Measurements from ENCODE around the gene ELAVL3.
"Not testable (repeated sequence)": the region's sequence is repeated elsewhere in the genome, so short reads cannot be mapped to it uniquely, and the experiment has no call there.

ELAVL3 gene

DNA sequence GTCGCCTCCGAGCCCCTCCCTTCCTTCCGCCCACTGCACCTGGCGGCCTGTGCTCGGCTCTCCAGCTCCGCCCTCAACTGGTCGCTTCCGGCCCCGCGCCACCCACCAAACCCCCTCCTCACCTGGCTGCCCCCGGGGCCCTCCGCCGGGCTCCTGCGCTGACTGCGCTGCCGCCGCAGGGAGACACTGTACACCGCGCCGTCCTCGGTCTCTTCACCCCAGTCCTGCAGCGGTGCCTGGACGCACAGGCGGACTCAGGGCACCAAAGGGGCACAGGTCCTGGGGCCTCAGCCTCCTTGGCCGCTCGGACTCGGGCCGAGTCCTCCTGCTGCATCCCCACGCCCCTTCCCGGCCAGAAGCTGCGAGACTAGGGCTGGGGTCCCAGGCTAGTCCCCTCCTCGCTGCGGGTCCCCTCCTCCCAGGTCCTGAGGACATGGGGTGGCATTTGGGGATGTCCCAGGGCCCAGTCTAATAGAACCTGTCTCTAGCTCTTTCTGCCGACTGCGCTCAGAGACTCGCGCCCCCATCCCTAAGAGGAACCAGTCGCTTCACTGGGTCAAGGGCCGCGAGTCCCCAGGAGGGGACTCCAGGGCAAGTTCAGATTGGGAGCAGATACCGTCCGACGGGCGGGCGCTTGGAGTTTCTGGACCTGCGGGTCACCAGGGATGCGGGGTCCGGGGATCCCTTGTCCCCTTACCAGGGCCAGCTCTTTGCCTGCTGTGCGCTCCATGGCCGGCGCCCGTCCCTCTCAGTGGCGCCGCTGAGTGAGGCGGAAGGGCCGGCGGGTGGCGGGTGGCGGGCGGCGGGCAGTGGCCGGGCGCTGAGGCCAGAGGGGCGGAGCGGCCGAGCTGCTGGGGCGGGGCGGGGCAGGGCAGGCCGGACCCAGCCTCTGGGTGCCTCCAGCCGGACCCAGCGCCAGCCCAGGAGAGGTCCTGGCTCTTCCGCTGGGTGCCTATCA is 62.0 kb downstream of the ELAVL3 start, which contains the start of gene RGL3:
Gene RGL3, minus strand, starts transcription at position 766 of the 958 bp plus-strand sequence. Its CDS starts 36 bp downstream, at position 730.
- peaks cover 84% of the 10 kb centered on the region for H3K27me3 Mint-ChIP-seq
- no peak within 1 kb of the TSS for H3K27ac Mint-ChIP-seq
- peak within 1 kb of the TSS in 1 of 2 donors; percentile 62 for H3K4me3 Mint-ChIP-seq
- H3K9me3 Mint-ChIP-seq, result no peaks in the 10 kb centered on the region
- H3K4me1 Mint-ChIP-seq, result peaks cover 52% of the 10 kb centered on the region
- no peak for DNase-seq
- no peak for ATAC-seq

GRCh38 chr19:11418094-11418548 is 62.7 kb downstream of the ELAVL3 start:
- Mint-ChIP-seq H3K4me1 (peaks cover 45% of the 10 kb centered on the region), H3K27me3 (peaks cover 76% of the 10 kb centered on the region), H3K9me3 (no peaks in the 10 kb centered on the region), H3K27ac (no peak overlapping the region), H3K4me3 (no peak overlapping the region)
- ATAC-seq (no peak), DNase-seq (no peak)

DNA sequence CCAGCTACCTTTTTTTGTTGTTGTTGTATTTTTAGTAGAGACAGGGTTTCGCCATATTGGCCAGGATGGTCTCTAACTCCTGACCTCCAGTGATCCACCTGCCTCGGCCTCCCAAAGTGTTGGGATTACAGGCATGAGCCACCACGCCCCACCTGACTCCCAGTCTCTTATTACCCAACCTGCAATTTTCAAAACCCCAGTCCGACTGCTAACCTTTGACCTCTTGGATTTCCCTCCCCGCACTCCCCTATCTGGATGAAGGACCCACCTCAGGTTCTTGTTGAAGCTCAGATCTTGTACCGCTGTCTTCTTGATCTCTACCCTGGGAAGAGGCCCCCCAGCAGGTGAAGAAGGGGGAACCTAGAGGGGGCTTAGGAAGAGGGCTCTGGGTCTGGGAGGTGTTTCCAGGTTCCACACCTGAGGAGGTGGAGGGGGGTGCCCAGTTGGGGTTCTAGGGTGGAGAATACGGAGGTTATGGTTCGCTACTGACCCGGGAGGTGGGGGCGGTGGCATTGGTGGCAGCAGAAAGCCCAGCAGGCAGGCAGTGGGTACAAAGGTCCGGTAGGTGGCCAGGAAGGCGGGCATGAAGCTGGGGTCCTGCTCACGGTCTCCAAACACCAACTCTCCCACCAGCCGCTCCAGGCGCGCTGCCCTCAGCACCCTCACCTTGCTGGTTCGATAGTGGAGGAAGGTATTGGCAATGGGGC is 64.3 kb downstream of the ELAVL3 start:
- H3K27ac Mint-ChIP-seq, result no peak overlapping the region
- peaks cover 29% of the 10 kb centered on the region for H3K4me1 Mint-ChIP-seq
- peaks cover 60% of the 10 kb centered on the region for H3K27me3 Mint-ChIP-seq
- ATAC-seq, result no peak
- no peak for DNase-seq
- H3K9me3 Mint-ChIP-seq, result no peaks in the 10 kb centered on the region
- no peak overlapping the region for H3K4me3 Mint-ChIP-seq

- Mint-ChIP-seq H3K4me1 (peaks cover 14% of the 10 kb centered on the region), H3K27me3 (peaks cover 41% of the 10 kb centered on the region), H3K9me3 (no peaks in the 10 kb centered on the region), H3K27ac (no peak overlapping the region), H3K4me3 (no peak overlapping the region)
- DNase-seq (no peak), ATAC-seq (no peak)
These were observed 66.3 kb downstream of the ELAVL3 start for GRCh38 chr19:11414544-11414943.

DNA sequence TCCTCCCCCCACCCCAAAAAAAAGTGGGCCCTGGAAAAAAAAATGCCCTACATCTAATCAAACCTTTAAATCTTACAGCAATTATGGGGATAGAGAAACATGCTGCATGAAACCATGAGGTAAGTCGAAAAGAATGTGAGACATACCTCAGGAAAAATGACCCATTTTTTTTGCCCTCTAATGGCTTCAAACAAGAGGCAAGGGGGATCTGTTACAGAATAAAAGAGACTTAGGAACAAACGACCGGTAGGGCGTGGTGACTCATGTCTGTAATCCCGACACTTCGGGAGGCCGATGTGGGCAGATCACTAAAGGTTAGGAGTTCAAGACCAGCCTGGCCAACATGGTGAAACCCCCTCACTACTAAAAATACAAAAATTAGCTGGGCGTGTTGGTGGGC is 70.2 kb downstream of the ELAVL3 start:
- H3K4me3 Mint-ChIP-seq, result no peak overlapping the region
- H3K4me1 Mint-ChIP-seq, result peaks cover 6% of the 10 kb centered on the region
- ATAC-seq (no peak), DNase-seq (no peak)
- H3K27me3 Mint-ChIP-seq, result peaks cover 35% of the 10 kb centered on the region
- no peak overlapping the region for H3K27ac Mint-ChIP-seq
- H3K9me3 Mint-ChIP-seq, result no peaks in the 10 kb centered on the region

DNA sequence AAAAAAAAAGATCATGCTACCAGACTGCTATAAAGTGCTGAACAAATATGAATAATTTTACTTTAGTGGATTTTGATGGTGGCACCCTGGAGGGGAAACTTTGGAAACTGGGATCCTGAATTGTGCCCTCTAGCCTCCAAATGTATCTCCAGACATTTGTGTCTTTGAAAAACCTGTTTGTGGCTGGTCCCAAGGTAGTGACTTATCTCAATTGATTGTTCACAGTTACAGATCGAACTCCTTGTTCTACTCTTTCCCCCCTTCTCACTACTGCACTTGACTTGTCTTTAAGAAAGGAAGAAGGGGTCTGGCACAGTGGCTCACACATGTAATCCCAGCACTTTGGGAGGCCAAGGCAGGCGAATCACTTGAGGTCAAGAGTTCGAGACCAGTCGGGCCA is 72.3 kb downstream of the ELAVL3 start:
- no peak overlapping the region for H3K27ac Mint-ChIP-seq
- H3K27me3 Mint-ChIP-seq, result peaks cover 32% of the 10 kb centered on the region
- DNase-seq (no peak), ATAC-seq (no peak)
- H3K4me3 Mint-ChIP-seq, result no peak overlapping the region
- H3K9me3 Mint-ChIP-seq, result no peaks in the 10 kb centered on the region
- H3K4me1 Mint-ChIP-seq, result peaks cover 6% of the 10 kb centered on the region

- not testable (repeated sequence) for H3K9me3 Mint-ChIP-seq, H3K27ac Mint-ChIP-seq, H3K4me3 Mint-ChIP-seq, ATAC-seq, DNase-seq, H3K4me1 Mint-ChIP-seq
- H3K27me3 Mint-ChIP-seq, result peaks cover 32% of the 10 kb centered on the region
These were observed 74.1 kb downstream of the ELAVL3 start for GRCh38 chr19:11406703-11407236.

DNA sequence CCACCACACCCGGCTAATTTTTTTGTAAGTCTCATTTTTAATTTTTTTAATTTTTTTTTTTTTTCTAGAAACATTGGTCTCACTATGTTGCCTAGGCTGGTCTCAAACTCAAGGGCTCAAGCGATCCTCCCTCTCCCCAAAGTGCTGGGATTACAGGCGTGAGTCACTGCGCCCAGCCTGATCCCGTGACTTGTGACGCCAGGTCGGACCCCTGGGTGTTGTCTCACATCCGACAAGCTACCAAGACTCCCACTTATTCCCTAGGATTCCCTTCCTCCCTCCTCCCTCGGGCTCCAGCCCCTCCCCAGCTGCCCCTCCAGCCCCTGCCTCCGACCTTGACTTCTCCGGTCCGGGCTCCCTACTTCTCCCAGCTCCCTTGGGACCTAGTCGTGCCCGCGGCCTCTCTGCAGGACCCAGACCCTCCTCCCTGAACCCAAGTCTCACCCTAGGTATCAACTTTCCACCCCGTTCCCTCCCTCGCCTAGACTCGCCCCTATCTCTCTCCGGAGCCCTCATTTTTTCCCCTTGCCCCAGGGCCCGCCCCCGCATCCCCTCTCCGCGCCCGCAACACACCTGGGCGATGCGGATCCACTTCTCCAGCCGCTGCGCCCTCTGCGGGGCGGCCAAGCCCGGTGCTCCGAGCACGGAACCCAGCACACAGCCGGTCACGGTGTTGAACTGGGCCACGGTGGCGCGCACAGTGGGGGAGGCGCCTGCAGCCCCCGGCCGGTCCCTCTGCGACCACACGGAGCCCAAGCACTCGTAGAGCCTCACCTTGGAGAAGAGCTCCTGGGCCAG is 74.8 kb downstream of the ELAVL3 start:
- Mint-ChIP-seq H3K27ac (peak overlapping the region in 1 of 2 donors; percentile 19), H3K9me3 (no peaks in the 10 kb centered on the region), H3K4me1 (peaks cover 6% of the 10 kb centered on the region), H3K27me3 (peaks cover 32% of the 10 kb centered on the region), H3K4me3 (no peak overlapping the region)
- DNase-seq, result peak; percentile 20 to 39
- ATAC-seq, result peak; percentile 81

GRCh38 chr19:11404588-11405222 is 76.1 kb downstream of the ELAVL3 start:
- ATAC-seq, result no peak
- H3K9me3 Mint-ChIP-seq, result no peaks in the 10 kb centered on the region
- peaks cover 6% of the 10 kb centered on the region for H3K4me1 Mint-ChIP-seq
- no peak overlapping the region for H3K4me3 Mint-ChIP-seq
- H3K27me3 Mint-ChIP-seq, result peaks cover 39% of the 10 kb centered on the region
- DNase-seq, result no peak
- no peak overlapping the region for H3K27ac Mint-ChIP-seq

GRCh38 chr19:11401808-11402543 is 78.9 kb downstream of the ELAVL3 start:
- H3K9me3 Mint-ChIP-seq, result no peaks in the 10 kb centered on the region
- peaks cover 6% of the 10 kb centered on the region for H3K4me1 Mint-ChIP-seq
- ATAC-seq, result no peak
- no peak overlapping the region for H3K27ac Mint-ChIP-seq
- no peak for DNase-seq
- no peak overlapping the region for H3K4me3 Mint-ChIP-seq
- H3K27me3 Mint-ChIP-seq, result peaks cover 18% of the 10 kb centered on the region
